CD4-positive, alpha-beta T cell (primary cell): ENCODE data around the gene VPS8. TPM values are rescaled to one million over a fixed set of nuclear protein-coding genes. Genes with fewer than 3 reads are reported as not detected.

ENCODE experiments used
- ATAC-seq: fragments of 200-7000 bp; cut with Tn5 transposase; one replicate; pipeline ENCODE4 v1.10.0; 2022; ENCODE audit warnings: mild to moderate bottlenecking; ENCODE audit not compliant: poor library complexity
- CTCF ChIA-PET: fragments of 350-600 bp; sonication (Branson Sonifier 250); formaldehyde crosslinking; loops from one replicate; lab custom pipeline; 2021; ENCODE audit warnings: antibody characterized with exemption, inconsistent platforms; lab: Charles Lee
- POLR2A ChIA-PET: fragments of 350-600 bp; sonication (Branson Sonifier 250); formaldehyde crosslinking; loops from one replicate; lab custom pipeline; 2021; ENCODE audit warnings: antibody characterized with exemption, inconsistent platforms; lab: Charles Lee
- DNase-seq, 14 experiments: peaks; one replicate each; pipeline ENCODE4 v3.0.0-alpha.2; 2013 to 2020; ENCODE audit warnings: mixed read lengths in 2 of 14
- H3K27ac ChIP-seq, 2 donors: one replicate each; pipeline versions ENCODE4 v1.5.1 to v1.7.0; 2013; ENCODE audit warnings: low read length in 2 of 2, low read depth in 1 of 2, mild to moderate bottlenecking in 1 of 2
- H3K27me3 ChIP-seq, 2 experiments: 1 replicate in 1 of 2; 2 replicates in 1 of 2; pipeline versions ENCODE4 v1.6.1 to v1.7.0; 2013; ENCODE audit warnings: low read length in 2 of 2, control low read depth in 1 of 2, mild to moderate bottlenecking in 1 of 2, moderate library complexity in 1 of 2; ENCODE audit not compliant: insufficient read depth in 2 of 2, control insufficient read depth in 1 of 2
- H3K36me3 ChIP-seq: one replicate; pipeline ENCODE4 v1.6.1; 2013; ENCODE audit warnings: low read length, control low read depth; ENCODE audit not compliant: insufficient read depth
- H3K4me1 ChIP-seq: one replicate; pipeline ENCODE4 v1.6.1; 2013; ENCODE audit warnings: low read length, control low read depth; ENCODE audit not compliant: insufficient read depth
- H3K4me3 ChIP-seq: one replicate; pipeline ENCODE4 v1.5.1; 2013; ENCODE audit warnings: mild to moderate bottlenecking, low read length, moderate library complexity
- H3K9me3 ChIP-seq, 2 experiments: 1 replicate in 1 of 2; 2 replicates in 1 of 2; pipeline versions ENCODE4 v1.6.1 to v1.7.0; 2013; ENCODE audit warnings: low read length in 2 of 2, mild to moderate bottlenecking in 2 of 2, control low read depth in 1 of 2, moderate library complexity in 1 of 2; ENCODE audit not compliant: control insufficient read depth in 1 of 2, insufficient read depth in 1 of 2
- H3K27ac Mint-ChIP-seq: one replicate; pipeline ENCODE4 v1.8.0; 2020; ENCODE audit warnings: mixed read lengths
- H3K27me3 Mint-ChIP-seq: one replicate; pipeline ENCODE4 v1.8.0; 2021; ENCODE audit warnings: mixed read lengths
- H3K36me3 Mint-ChIP-seq: one replicate; pipeline ENCODE4 v1.8.0; 2021; ENCODE audit warnings: low read depth, mixed read lengths
- H3K4me1 Mint-ChIP-seq: one replicate; pipeline ENCODE4 v1.8.0; 2021; ENCODE audit warnings: low read depth, mixed read lengths
- H3K4me3 Mint-ChIP-seq: one replicate; pipeline ENCODE4 v1.8.0; 2020; ENCODE audit warnings: mild to moderate bottlenecking, mixed read lengths
- H3K9me3 Mint-ChIP-seq: one replicate; pipeline ENCODE4 v1.8.0; 2020; ENCODE audit warnings: mixed read lengths
- intact Hi-C, 2 experiments: fragments of 100-400 bp; cut with DNase I in 1 of 2; cut with micrococcal nuclease in 1 of 2; formaldehyde crosslinking; loops; one replicate each; pipeline versions ENCODE4 v1.15.1 to v1.9.0; 2023 to 2025; cut with DNase I, micrococcal nuclease
- polyA plus RNA-seq, 2 donors: library from polyadenylated mRNA; unstranded; fragments of 120-200 nt; gene quantifications; one replicate each; pipeline ENCODE4 v1.2.1, GENCODE V29; 2013
- total RNA-seq, 174 experiments: library from RNA in 2 of 174; stranded (reverse) in 2 of 174; gene quantifications; one replicate each; pipeline ENCODE4 v1.2.3 and lab custom pipeline; 2021 to 2026
- TF ChIP-seq, protein P1 (sequence below): fragments of 200-600 bp; IDR thresholded peaks from one replicate; pipeline ENCODE4 v1.8.0; 2022; ENCODE audit warnings: antibody characterized with exemption, mild to moderate bottlenecking

Gene VPS8, protein sequence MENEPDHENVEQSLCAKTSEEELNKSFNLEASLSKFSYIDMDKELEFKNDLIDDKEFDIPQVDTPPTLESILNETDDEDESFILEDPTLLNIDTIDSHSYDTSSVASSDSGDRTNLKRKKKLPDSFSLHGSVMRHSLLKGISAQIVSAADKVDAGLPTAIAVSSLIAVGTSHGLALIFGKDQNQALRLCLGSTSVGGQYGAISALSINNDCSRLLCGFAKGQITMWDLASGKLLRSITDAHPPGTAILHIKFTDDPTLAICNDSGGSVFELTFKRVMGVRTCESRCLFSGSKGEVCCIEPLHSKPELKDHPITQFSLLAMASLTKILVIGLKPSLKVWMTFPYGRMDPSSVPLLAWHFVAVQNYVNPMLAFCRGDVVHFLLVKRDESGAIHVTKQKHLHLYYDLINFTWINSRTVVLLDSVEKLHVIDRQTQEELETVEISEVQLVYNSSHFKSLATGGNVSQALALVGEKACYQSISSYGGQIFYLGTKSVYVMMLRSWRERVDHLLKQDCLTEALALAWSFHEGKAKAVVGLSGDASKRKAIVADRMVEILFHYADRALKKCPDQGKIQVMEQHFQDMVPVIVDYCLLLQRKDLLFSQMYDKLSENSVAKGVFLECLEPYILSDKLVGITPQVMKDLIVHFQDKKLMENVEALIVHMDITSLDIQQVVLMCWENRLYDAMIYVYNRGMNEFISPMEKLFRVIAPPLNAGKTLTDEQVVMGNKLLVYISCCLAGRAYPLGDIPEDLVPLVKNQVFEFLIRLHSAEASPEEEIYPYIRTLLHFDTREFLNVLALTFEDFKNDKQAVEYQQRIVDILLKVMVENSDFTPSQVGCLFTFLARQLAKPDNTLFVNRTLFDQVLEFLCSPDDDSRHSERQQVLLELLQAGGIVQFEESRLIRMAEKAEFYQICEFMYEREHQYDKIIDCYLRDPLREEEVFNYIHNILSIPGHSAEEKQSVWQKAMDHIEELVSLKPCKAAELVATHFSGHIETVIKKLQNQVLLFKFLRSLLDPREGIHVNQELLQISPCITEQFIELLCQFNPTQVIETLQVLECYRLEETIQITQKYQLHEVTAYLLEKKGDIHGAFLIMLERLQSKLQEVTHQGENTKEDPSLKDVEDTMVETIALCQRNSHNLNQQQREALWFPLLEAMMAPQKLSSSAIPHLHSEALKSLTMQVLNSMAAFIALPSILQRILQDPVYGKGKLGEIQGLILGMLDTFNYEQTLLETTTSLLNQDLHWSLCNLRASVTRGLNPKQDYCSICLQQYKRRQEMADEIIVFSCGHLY (N-terminal part only)
- total RNA-seq (10 to 100 TPM; 56.8 to 61.2 TPM), total RNA-seq (lab: John Stamatoyannopoulos, UW) (26.1 to 138 (median 73.9) reads per million in 172 experiments)
- 30.3 TPM for polyA plus RNA-seq (2013, experiment 1 of 2)
- polyA plus RNA-seq (2013, experiment 2 of 2) = 35.4 TPM

- POLR2A ChIA-PET = interaction anchor here (1.0 to 1.2 kb wide), 4 partner anchors 26 to 1176 kb away, joined by 3 to 4 read pairs (median 3); partner anchors contain the start of gene KLHL24
These were observed at the start of gene VPS8 for GRCh38 chr3:184811999-184812661. Gene VPS8 (plus strand): TSS chr3:184812166. CDS start chr3:184824633, 12,467 bp downstream.

DNA sequence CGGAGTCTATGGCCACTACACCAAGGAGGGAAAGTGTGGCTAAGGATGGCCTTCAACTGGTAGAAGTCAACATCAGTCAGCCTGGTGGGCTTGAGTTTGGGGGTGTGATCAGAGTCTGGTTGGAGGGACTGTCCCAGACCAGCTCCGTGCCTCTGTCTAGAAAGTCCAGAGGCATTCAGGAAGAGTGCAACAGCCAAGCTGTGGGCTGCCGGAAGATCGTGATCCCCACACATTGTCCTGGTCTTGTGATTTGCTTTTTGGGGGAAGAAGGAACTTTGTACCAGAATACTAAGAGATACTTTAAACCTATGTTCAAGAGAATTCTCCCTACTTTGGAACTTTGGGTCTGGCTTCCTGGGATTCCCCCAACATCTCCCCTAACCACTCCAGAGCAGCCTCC is 47.8 kb upstream of the VPS8 start:
- intact Hi-C loops = no loop called here
- Histone ChIP-seq H3K4me1 (no peaks in the 10 kb centered on the region), H3K27me3 (no peaks in the 10 kb centered on the region), H3K9me3 (no peaks in the 10 kb centered on the region), H3K27ac (no peak overlapping the region), H3K36me3 (no peaks in the 10 kb centered on the region), H3K4me3 (no peak overlapping the region)
- Mint-ChIP-seq H3K9me3 (no peaks in the 10 kb centered on the region), H3K27ac (no peak overlapping the region), H3K4me3 (no peak overlapping the region), H3K27me3 (peaks cover 9% of the 10 kb centered on the region), H3K36me3 (no peaks in the 10 kb centered on the region), H3K4me1 (no peaks in the 10 kb centered on the region)
- ChIA-PET POLR2A (no interaction called here), CTCF (no interaction called here)
- TF ChIP-seq, protein P1, sequence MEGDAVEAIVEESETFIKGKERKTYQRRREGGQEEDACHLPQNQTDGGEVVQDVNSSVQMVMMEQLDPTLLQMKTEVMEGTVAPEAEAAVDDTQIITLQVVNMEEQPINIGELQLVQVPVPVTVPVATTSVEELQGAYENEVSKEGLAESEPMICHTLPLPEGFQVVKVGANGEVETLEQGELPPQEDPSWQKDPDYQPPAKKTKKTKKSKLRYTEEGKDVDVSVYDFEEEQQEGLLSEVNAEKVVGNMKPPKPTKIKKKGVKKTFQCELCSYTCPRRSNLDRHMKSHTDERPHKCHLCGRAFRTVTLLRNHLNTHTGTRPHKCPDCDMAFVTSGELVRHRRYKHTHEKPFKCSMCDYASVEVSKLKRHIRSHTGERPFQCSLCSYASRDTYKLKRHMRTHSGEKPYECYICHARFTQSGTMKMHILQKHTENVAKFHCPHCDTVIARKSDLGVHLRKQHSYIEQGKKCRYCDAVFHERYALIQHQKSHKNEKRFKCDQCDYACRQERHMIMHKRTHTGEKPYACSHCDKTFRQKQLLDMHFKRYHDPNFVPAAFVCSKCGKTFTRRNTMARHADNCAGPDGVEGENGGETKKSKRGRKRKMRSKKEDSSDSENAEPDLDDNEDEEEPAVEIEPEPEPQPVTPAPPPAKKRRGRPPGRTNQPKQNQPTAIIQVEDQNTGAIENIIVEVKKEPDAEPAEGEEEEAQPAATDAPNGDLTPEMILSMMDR = no peak
- ATAC-seq = no peak
- no peak for DNase-seq

More at GRCh38 chr3:184811999-184812661, at the start of gene VPS8:
- H3K27me3 Mint-ChIP-seq = no peaks in the 10 kb centered on the region
- H3K4me3 ChIP-seq = peak within 1 kb of the TSS; percentile 84
- no peaks in the 10 kb centered on the region for H3K27me3 ChIP-seq
- no peaks in the 10 kb centered on the region for H3K9me3 ChIP-seq
- peak within 1 kb of the TSS; percentile 86 to 87 for H3K27ac ChIP-seq
- TF ChIP-seq, protein P1 = peak; percentile 64
- DNase-seq (peak; percentile 91 to 98 (median 96)), ATAC-seq (peak; percentile 85)
- peak within 1 kb of the TSS; percentile 95 for H3K4me3 Mint-ChIP-seq
- peaks cover under 1% of the 10 kb centered on the region for H3K36me3 ChIP-seq
- H3K4me1 ChIP-seq = peaks cover 28% of the 10 kb centered on the region
- intact Hi-C loops = loop anchor here in 1 of 2 experiments (5.0 to 10.0 kb wide), 4 partner anchors 625 to 1717 kb away; partner anchors contain the start of genes ABCF3, MCCC1, PARL and SENP2
- H3K4me1 Mint-ChIP-seq = peaks cover 59% of the 10 kb centered on the region
- H3K27ac Mint-ChIP-seq = peak within 1 kb of the TSS; percentile 90
- no peaks in the 10 kb centered on the region for H3K9me3 Mint-ChIP-seq
- CTCF ChIA-PET = interaction anchor here (1.3 to 2.5 kb wide), 2 partner anchors 11 kb away, joined by 3 to 7 read pairs; no protein-coding TSS in a partner anchor
- H3K36me3 Mint-ChIP-seq = peaks cover 29% of the 10 kb centered on the region
